ENCODE measurements around the gene S1PR3. TPM values are rescaled to one million over a fixed set of nuclear protein-coding genes. Genes with fewer than 3 reads are reported as not detected.

The S1PR3 gene
- total RNA-seq, 1 experiment from 2014 or later: 2.8 TPM

DNA sequence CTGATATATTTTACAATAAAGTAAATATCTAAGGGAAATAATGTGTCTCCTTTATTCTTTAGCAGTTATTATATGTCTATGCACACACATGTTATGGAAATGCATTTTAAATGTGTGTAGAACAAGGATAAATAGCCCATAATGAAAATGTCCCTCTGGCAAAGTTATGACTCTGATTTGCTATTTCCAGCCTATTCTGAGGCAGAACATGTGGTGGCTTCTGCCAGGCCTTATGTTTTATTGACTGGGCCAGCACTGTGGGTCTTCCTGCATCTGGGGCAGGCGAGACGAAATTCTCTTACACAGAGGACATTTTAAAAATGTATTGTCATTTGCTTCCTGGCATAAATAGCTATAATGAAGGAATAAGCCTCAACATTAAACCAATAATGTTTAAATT is 52.8 kb downstream of the S1PR3 start:
- no peaks in the 10 kb centered on the region for H3K27me3 Mint-ChIP-seq (ENCODE audit: insufficient read depth, unreplicated experiment)
- H3K9me3 Mint-ChIP-seq (ENCODE audit: unreplicated experiment): no peaks in the 10 kb centered on the region
- CTCF ChIA-PET: interaction anchor here (0.7 to 1.1 kb wide), 2 partner anchors 10 to 77 kb away, joined by 3 read pairs; no protein-coding TSS in a partner anchor

GRCh38 chr9:89044881-89045280 is 53.6 kb downstream of the S1PR3 start:
- no peak overlapping the region for H3K4me3 Mint-ChIP-seq (ENCODE audit: unreplicated experiment)
- TF ChIP-seq, protein P1, sequence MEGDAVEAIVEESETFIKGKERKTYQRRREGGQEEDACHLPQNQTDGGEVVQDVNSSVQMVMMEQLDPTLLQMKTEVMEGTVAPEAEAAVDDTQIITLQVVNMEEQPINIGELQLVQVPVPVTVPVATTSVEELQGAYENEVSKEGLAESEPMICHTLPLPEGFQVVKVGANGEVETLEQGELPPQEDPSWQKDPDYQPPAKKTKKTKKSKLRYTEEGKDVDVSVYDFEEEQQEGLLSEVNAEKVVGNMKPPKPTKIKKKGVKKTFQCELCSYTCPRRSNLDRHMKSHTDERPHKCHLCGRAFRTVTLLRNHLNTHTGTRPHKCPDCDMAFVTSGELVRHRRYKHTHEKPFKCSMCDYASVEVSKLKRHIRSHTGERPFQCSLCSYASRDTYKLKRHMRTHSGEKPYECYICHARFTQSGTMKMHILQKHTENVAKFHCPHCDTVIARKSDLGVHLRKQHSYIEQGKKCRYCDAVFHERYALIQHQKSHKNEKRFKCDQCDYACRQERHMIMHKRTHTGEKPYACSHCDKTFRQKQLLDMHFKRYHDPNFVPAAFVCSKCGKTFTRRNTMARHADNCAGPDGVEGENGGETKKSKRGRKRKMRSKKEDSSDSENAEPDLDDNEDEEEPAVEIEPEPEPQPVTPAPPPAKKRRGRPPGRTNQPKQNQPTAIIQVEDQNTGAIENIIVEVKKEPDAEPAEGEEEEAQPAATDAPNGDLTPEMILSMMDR (IDR thresholded peaks at IDR 0.05; ENCODE audit: unreplicated experiment): no peak
- BruUV-seq (replicated peaks): no TSS peak
- ChIA-PET POLR2A (no interaction called here), CTCF (interaction anchor here (1.1 kb wide), 1 partner anchor 10 kb away, joined by 3 read pairs; no protein-coding TSS in a partner anchor)
- no peaks in the 10 kb centered on the region for H3K27me3 Mint-ChIP-seq (ENCODE audit: insufficient read depth, unreplicated experiment)
- no peak for DNase-seq (ENCODE audit: unreplicated experiment)
- no peaks in the 10 kb centered on the region for H3K9me3 Mint-ChIP-seq (ENCODE audit: unreplicated experiment)
- intact Hi-C loops (cut with micrococcal nuclease): no loop called here
- no peaks in the 10 kb centered on the region for H3K4me1 Mint-ChIP-seq (ENCODE audit: insufficient read depth, unreplicated experiment)
- H3K36me3 Mint-ChIP-seq (ENCODE audit: insufficient read depth, unreplicated experiment): no peaks in the 10 kb centered on the region
- no peak overlapping the region for H3K27ac Mint-ChIP-seq (ENCODE audit: low read depth, unreplicated experiment)

More for the DNA sequence above, 52.8 kb downstream of the S1PR3 start:
- no peak overlapping the region for H3K27ac Mint-ChIP-seq (ENCODE audit: low read depth, unreplicated experiment)
- BruUV-seq (replicated peaks): no TSS peak
- no peaks in the 10 kb centered on the region for H3K36me3 Mint-ChIP-seq (ENCODE audit: insufficient read depth, unreplicated experiment)
- no peaks in the 10 kb centered on the region for H3K4me1 Mint-ChIP-seq (ENCODE audit: insufficient read depth, unreplicated experiment)
- DNase-seq (ENCODE audit: unreplicated experiment): no peak
- no peak overlapping the region for H3K4me3 Mint-ChIP-seq (ENCODE audit: unreplicated experiment)
- POLR2A ChIA-PET: no interaction called here
- TF ChIP-seq, protein P1 (IDR thresholded peaks at IDR 0.05; ENCODE audit: unreplicated experiment): no peak
- intact Hi-C loops (cut with micrococcal nuclease): no loop called here

DNA sequence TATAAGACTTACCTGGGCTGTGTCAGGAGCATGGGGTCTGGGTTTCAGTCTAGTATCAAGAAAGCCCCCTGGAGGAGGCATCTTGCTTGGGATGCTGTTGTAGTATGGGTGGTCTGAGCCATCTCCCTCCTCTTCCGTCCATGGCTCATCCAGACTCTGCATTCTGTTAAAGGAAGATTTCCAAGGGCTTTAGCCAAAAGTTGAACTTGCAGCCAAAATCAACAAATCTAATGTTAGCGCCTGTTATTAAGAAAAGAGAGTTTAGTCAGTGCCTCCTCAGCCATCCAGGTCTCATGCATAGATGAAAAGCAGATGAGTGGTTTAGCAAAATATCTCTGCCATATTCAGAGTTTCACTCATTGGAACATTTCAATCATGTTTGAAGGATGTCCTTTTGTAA is 55.6 kb downstream of the S1PR3 start:
- Mint-ChIP-seq H3K9me3 (ENCODE audit: unreplicated experiment) (no peaks in the 10 kb centered on the region), H3K27me3 (ENCODE audit: insufficient read depth, unreplicated experiment) (no peaks in the 10 kb centered on the region), H3K27ac (ENCODE audit: low read depth, unreplicated experiment) (no peak overlapping the region), H3K36me3 (ENCODE audit: insufficient read depth, unreplicated experiment) (no peaks in the 10 kb centered on the region), H3K4me1 (ENCODE audit: insufficient read depth, unreplicated experiment) (no peaks in the 10 kb centered on the region), H3K4me3 (ENCODE audit: unreplicated experiment) (no peak overlapping the region)
- CTCF ChIA-PET: no interaction called here
- no TSS peak for BruUV-seq (replicated peaks)
- TF ChIP-seq, protein P1 (IDR thresholded peaks at IDR 0.05; ENCODE audit: unreplicated experiment): no peak
- POLR2A ChIA-PET: interaction anchor here (0.9 kb wide), 1 partner anchor 11 kb away, joined by 3 read pairs; no protein-coding TSS in a partner anchor
- DNase-seq (ENCODE audit: unreplicated experiment): no peak
- intact Hi-C loops (cut with micrococcal nuclease): no loop called here

GRCh38 chr9:89047667-89048066 is 56.4 kb downstream of the S1PR3 start:
- Mint-ChIP-seq H3K27me3 (ENCODE audit: insufficient read depth, unreplicated experiment) (no peaks in the 10 kb centered on the region), H3K4me1 (ENCODE audit: insufficient read depth, unreplicated experiment) (no peaks in the 10 kb centered on the region), H3K36me3 (ENCODE audit: insufficient read depth, unreplicated experiment) (no peaks in the 10 kb centered on the region), H3K27ac (ENCODE audit: low read depth, unreplicated experiment) (no peak overlapping the region), H3K4me3 (ENCODE audit: unreplicated experiment) (no peak overlapping the region), H3K9me3 (ENCODE audit: unreplicated experiment) (no peaks in the 10 kb centered on the region)
- CTCF ChIA-PET: no interaction called here
- intact Hi-C loops (cut with micrococcal nuclease): no loop called here
- no TSS peak for BruUV-seq (replicated peaks)
- TF ChIP-seq, protein P1 (IDR thresholded peaks at IDR 0.05; ENCODE audit: unreplicated experiment): no peak
- no peak for DNase-seq (ENCODE audit: unreplicated experiment)
- POLR2A ChIA-PET: no interaction called here

Data from MCF 10A (cell line).